NB4 (cell line): ENCODE data around the gene ZNF746.

ENCODE experiments used
- POLR2A ChIP-seq: IDR thresholded peaks from 2 replicates; pipeline ENCODE4 v1.6.1; 2011; ENCODE audit warnings: mild to moderate bottlenecking; ENCODE audit not compliant: insufficient read length; ENCODE audit errors: extremely low read depth
- TF ChIP-seq, protein P1 (sequence below): IDR thresholded peaks from one replicate; pipeline ENCODE4 v1.5.1; 2012; ENCODE audit warnings: low read depth, low read length
- TF ChIP-seq, protein P2 (sequence below): IDR thresholded peaks from 2 replicates; pipeline ENCODE4 v1.6.1; 2011; ENCODE audit warnings: low read depth, low read length

DNA sequence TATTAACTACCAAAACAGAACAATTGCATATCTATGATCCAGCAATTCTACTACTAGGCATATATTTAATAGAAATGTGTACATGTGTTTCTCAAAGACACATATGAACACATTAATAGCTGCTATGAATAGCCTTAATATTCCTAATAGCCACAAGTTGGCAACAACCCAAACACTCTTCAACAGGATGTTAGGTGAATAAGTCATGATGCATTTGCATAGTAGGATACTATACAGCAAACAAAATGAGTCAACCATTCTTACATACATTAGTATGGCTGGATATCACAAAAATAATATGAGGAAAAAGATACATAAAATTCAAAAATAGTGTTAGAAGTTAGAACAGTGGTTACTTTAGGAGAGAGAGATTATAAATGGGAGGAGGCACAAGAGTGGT, 26.8 kb upstream of the ZNF746 start:
- TF ChIP-seq, protein P1, sequence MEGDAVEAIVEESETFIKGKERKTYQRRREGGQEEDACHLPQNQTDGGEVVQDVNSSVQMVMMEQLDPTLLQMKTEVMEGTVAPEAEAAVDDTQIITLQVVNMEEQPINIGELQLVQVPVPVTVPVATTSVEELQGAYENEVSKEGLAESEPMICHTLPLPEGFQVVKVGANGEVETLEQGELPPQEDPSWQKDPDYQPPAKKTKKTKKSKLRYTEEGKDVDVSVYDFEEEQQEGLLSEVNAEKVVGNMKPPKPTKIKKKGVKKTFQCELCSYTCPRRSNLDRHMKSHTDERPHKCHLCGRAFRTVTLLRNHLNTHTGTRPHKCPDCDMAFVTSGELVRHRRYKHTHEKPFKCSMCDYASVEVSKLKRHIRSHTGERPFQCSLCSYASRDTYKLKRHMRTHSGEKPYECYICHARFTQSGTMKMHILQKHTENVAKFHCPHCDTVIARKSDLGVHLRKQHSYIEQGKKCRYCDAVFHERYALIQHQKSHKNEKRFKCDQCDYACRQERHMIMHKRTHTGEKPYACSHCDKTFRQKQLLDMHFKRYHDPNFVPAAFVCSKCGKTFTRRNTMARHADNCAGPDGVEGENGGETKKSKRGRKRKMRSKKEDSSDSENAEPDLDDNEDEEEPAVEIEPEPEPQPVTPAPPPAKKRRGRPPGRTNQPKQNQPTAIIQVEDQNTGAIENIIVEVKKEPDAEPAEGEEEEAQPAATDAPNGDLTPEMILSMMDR = no peak
- no peak for TF ChIP-seq POLR2A
- TF ChIP-seq, protein P2, sequence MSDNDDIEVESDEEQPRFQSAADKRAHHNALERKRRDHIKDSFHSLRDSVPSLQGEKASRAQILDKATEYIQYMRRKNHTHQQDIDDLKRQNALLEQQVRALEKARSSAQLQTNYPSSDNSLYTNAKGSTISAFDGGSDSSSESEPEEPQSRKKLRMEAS = no peak
